C1 segment of cervical spinal cord (tissue), 14 donors: Measurements from ENCODE around the gene AP3D1.

Experiments used
- DNase-seq, 14 donors: peaks; one replicate each; lab custom pipeline; 2025; lab: John Stamatoyannopoulos, UW

AP3D1 gene

GRCh38 chr19:2181633-2181997 is 30.2 kb upstream of the AP3D1 start:
- peak in 3 of 14 donors; percentile 33 to 53 (median 42) for DNase-seq

GRCh38 chr19:2180881-2181632 is 29.7 kb upstream of the AP3D1 start:
- DNase-seq, result peak in 4 of 14 donors; percentile 10 to 42 (median 36)

- DNase-seq, result no peak
Measured at GRCh38 chr19:2180114-2180513, 28.7 kb upstream of the AP3D1 start.

- DNase-seq, result no peak
Measured at GRCh38 chr19:2179095-2179494, 27.7 kb upstream of the AP3D1 start.

GRCh38 chr19:2176337-2176994 is 25.1 kb upstream of the AP3D1 start:
- no peak for DNase-seq

- no peak for DNase-seq
Measured at GRCh38 chr19:2175742-2176141, 24.4 kb upstream of the AP3D1 start.

- DNase-seq, result no peak
Measured at GRCh38 chr19:2173767-2174577, 22.6 kb upstream of the AP3D1 start.

GRCh38 chr19:2173388-2173766 is 22.0 kb upstream of the AP3D1 start:
- DNase-seq, result no peak

GRCh38 chr19:2171349-2172145 is 20.2 kb upstream of the AP3D1 start:
- no peak for DNase-seq

- DNase-seq, result no peak
Measured at GRCh38 chr19:2170987-2171348, 19.6 kb upstream of the AP3D1 start.

- no peak for DNase-seq
Measured at GRCh38 chr19:2170219-2170618, 18.9 kb upstream of the AP3D1 start.

GRCh38 chr19:2168619-2169424 is 17.5 kb upstream of the AP3D1 start:
- peak; percentile 33 to 100 (median 82) for DNase-seq

GRCh38 chr19:2167896-2168618 is 16.7 kb upstream of the AP3D1 start:
- DNase-seq, result peak in 9 of 14 donors; percentile 16 to 61 (median 51)

GRCh38 chr19:2166741-2167738 is 15.7 kb upstream of the AP3D1 start:
- DNase-seq, result peak in 11 of 14 donors; percentile 15 to 79 (median 49)

GRCh38 chr19:2164020-2164998 is 12.9 kb upstream of the AP3D1 start:
- peak in 7 of 14 donors; percentile 42 to 82 (median 68) for DNase-seq

- no peak for DNase-seq
Measured at GRCh38 chr19:2160379-2160778, 9.0 kb upstream of the AP3D1 start.

- no peak for DNase-seq
Measured at GRCh38 chr19:2157452-2157851, 6.1 kb upstream of the AP3D1 start.
